Measurements from ENCODE around the gene MUC5B.

Gene MUC5B

DNA sequence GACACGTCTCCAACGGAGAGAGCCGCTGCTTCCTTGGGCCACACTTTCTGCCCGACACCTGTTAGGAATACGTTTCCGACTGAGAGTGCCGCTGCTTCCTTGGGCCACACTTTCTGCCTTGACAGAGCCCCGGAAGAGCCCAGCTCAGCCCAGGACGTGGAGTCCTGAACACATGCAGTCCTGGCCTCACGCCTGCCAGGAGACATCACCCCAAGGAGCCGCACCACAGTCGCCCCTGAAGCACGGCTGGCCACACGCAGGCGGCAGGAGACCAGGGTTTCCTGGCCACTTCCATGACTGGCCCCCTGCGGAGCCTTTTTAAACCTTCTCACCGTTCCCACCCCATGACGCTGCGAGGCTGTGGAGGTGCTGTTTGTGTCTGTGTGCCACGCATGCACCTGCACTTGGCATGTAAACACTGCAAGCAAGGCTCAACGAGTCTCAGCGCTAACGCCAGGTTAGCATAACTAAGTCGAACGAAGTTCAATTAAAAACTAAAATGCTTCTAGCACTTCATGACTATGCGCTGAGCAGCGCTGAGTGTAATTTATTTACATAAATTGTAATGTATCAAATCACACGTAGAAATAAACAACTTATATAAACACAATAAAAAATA, 77.8 kb downstream of the MUC5B start:
- no peak overlapping the region for H3K4me3 ChIP-seq (ENCODE audit: low read depth, low read length)
- DNase-seq (ENCODE audit: low read depth) = no peak
- TF ChIP-seq, protein P1, sequence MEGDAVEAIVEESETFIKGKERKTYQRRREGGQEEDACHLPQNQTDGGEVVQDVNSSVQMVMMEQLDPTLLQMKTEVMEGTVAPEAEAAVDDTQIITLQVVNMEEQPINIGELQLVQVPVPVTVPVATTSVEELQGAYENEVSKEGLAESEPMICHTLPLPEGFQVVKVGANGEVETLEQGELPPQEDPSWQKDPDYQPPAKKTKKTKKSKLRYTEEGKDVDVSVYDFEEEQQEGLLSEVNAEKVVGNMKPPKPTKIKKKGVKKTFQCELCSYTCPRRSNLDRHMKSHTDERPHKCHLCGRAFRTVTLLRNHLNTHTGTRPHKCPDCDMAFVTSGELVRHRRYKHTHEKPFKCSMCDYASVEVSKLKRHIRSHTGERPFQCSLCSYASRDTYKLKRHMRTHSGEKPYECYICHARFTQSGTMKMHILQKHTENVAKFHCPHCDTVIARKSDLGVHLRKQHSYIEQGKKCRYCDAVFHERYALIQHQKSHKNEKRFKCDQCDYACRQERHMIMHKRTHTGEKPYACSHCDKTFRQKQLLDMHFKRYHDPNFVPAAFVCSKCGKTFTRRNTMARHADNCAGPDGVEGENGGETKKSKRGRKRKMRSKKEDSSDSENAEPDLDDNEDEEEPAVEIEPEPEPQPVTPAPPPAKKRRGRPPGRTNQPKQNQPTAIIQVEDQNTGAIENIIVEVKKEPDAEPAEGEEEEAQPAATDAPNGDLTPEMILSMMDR (IDR thresholded peaks at IDR 0.05; ENCODE audit: insufficient read depth, low read depth, low read length, missing control alignments) = no peak

- TF ChIP-seq, protein P1 (IDR thresholded peaks at IDR 0.05; ENCODE audit: insufficient read depth, low read depth, low read length, missing control alignments) = no peak
- DNase-seq (ENCODE audit: low read depth) = no peak
These were observed 78.5 kb downstream of the MUC5B start for GRCh38 chr11:1301220-1302000.

GRCh38 chr11:1302041-1302460, 79.2 kb downstream of the MUC5B start:
- TF ChIP-seq, protein P1 (IDR thresholded peaks at IDR 0.05; ENCODE audit: insufficient read depth, low read depth, low read length, missing control alignments) = no peak
- H3K4me3 ChIP-seq (ENCODE audit: low read depth, low read length) = no peak overlapping the region
- DNase-seq (ENCODE audit: low read depth) = no peak

More at GRCh38 chr11:1301220-1302000, 78.5 kb downstream of the MUC5B start:
- H3K4me3 ChIP-seq (ENCODE audit: low read depth, low read length) = no peak overlapping the region

DNA sequence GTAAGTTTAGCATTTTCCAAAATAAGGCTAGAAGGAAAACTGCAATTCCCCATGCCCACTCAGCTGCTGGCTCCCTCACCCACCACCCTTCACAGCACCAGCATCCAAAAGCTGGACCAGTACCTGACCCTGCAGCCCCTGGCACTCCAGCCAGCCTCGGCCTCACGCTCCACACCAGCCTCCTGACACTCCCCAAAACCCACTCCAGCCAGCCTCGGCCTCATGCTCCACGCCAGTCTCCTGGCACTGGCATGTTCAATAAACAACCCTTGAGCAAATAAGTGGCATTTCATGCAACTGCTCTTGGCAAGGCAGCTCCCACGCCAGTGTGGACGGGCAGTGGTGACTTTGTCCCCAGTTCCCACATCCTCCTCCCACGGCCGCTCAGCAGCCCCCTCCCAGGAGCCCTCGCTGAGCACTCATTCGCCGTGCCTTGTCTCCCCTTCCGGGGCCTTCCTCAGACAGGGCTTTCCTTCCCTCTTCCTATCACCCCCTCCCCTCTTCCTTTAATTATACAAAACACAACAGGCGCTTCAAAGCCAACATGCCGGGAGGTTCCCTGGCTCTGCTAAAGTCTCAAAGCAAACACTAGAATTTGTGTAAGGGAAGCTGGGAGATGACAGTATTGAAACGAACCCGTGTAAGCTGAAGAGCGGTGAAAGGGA, 79.7 kb downstream of the MUC5B start:
- H3K4me3 ChIP-seq (ENCODE audit: low read depth, low read length) = no peak overlapping the region
- TF ChIP-seq, protein P1 (IDR thresholded peaks at IDR 0.05; ENCODE audit: insufficient read depth, low read depth, low read length, missing control alignments) = no peak
- no peak for DNase-seq (ENCODE audit: low read depth)

DNA sequence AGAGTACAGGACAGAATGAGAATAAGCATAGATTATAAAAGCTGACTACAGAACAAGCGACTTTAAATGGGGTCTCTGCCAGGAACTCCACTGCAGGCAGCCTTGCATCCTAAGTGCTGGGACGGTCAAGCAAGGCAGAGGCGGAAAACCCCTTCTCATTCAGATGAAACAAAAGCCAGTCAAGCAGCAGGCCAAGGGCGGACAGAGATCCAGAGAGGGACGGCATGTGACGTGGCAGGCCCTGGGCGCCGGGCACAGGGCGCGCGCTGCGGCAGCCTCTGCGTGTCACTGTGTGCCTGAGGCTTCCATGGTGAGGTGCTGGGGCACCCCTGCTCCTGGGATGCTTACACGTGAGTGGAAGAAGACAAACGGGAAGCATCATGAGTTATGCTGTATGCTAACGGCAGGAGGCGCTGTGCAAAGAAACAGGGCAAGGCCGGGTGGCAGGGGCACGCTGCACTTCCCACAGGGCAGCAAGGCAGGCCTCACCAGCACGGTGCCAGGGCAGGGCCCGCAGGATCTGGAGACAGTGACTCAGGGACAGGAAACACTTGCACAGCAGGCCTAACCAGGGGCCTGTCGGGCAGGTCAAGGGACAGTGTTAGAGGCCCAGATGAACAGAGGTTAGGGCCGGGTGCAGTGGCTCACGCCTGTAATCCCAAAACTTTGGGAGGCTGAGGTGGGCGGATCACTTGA, 80.4 kb downstream of the MUC5B start:
- DNase-seq (ENCODE audit: low read depth) = no peak
- TF ChIP-seq, protein P1 (IDR thresholded peaks at IDR 0.05; ENCODE audit: insufficient read depth, low read depth, low read length, missing control alignments) = no peak
- no peak overlapping the region for H3K4me3 ChIP-seq (ENCODE audit: low read depth, low read length)

- TF ChIP-seq, protein P1 (IDR thresholded peaks at IDR 0.05; ENCODE audit: insufficient read depth, low read depth, low read length, missing control alignments) = no peak
- no peak overlapping the region for H3K4me3 ChIP-seq (ENCODE audit: low read depth, low read length)
- DNase-seq (ENCODE audit: low read depth) = no peak
These were observed 81.1 kb downstream of the MUC5B start for GRCh38 chr11:1303973-1304372.

All from GM12865 (cell line).